Esophagus squamous epithelium (tissue), 5 donors: ENCODE results near the gene CMTR1. TPM values are rescaled to one million over a fixed set of nuclear protein-coding genes. Genes with fewer than 3 reads are reported as not detected.

Source experiments
- DNase-seq: peaks from one replicate; lab custom pipeline; 2025; lab: John Stamatoyannopoulos, UW
- H3K27ac ChIP-seq, 4 donors: fragments of 200-600 bp; sonication (generic); one replicate each; pipeline ENCODE4 v1.5.1; 2016 to 2019; ENCODE audit warnings: mild to moderate bottlenecking in 1 of 4
- H3K27me3 ChIP-seq, 4 donors: fragments of 200-600 bp; sonication (generic); 1 replicate in 3 of 4; 2 replicates in 1 of 4; pipeline versions ENCODE4 v1.5.1 to v1.6.0; 2017 to 2021; ENCODE audit warnings: antibody characterized with exemption in 1 of 4
- H3K36me3 ChIP-seq, 3 donors: fragments of 200-600 bp; sonication (generic); one replicate each; pipeline ENCODE4 v1.5.1; 2016 to 2019
- H3K4me1 ChIP-seq, 3 donors: fragments of 200-600 bp; sonication (generic); one replicate each; pipeline ENCODE4 v1.5.1; 2017 to 2019
- H3K4me3 ChIP-seq, 4 donors: fragments of 200-600 bp; sonication (generic); 1 replicate in 3 of 4; 2 replicates in 1 of 4; pipeline ENCODE4 v1.5.1; 2016 to 2019; ENCODE audit warnings: mild to moderate bottlenecking in 2 of 4, moderate library complexity in 1 of 4
- H3K9me3 ChIP-seq, 3 donors: fragments of 200-600 bp; sonication (generic); one replicate each; pipeline ENCODE4 v1.5.1; 2016 to 2019
- CTCF ChIP-seq, 6 experiments: fragments of 450-650 bp in 4 of 6; fragments of 200-600 bp in 2 of 6; sonication (generic) in 2 of 6; IDR thresholded peaks; one replicate each; pipeline ENCODE4 v1.5.1; 2016 to 2019; ENCODE audit warnings: antibody characterized with exemption in 6 of 6, mild to moderate bottlenecking in 4 of 6, moderate library complexity in 4 of 6
- POLR2A ChIP-seq, 4 donors: fragments of 450-650 bp; IDR thresholded peaks; one replicate each; pipeline ENCODE4 v1.6.1; 2017; ENCODE audit warnings: antibody characterized with exemption in 4 of 4, mild to moderate bottlenecking in 4 of 4, moderate library complexity in 3 of 4
- WGBS, 2 donors: methylation state at CpG; one replicate each; pipeline ENCODE4 v1.1.5; 2018; 5-methylcytosine and 5-hydroxymethylcytosine counted together
- intact Hi-C: fragments of 100-400 bp; cut with DNase I; formaldehyde crosslinking; loops from one replicate; pipeline ENCODE4 v1.15.0; 2022
- total RNA-seq, 4 donors: library from RNA; depleted of rRNA; stranded (reverse); fragments of >200 nt; gene quantifications; one replicate each; pipeline ENCODE4 v1.1.0, GENCODE V29; 2016
- donor health status: DM: yes; HTN: yes; CAD: no.

The CMTR1 gene
- total RNA-seq, 4 donors from 2014 or later, result 15.2 to 30.5 (median 20.5) TPM

GRCh38 chr6:37473364-37474095 lies 40.5 kb downstream of the CMTR1 start:
- DNase-seq, result no peak
- Histone ChIP-seq H3K4me3 (no peak overlapping the region), H3K27ac (no peak overlapping the region), H3K36me3 (peaks cover 11 to 97% (median 21%) of the 10 kb centered on the region in 3 donors), H3K4me1 (peaks cover 0 to 21% (median 0%) of the 10 kb centered on the region in 3 donors), H3K9me3 (no peaks in the 10 kb centered on the region), H3K27me3 (no peaks in the 10 kb centered on the region)
- TF ChIP-seq CTCF (IDR thresholded peaks at IDR 0.05) (no peak), POLR2A (IDR thresholded peaks at IDR 0.05) (no peak)
- 28 to 30% methylated on average over 6 to 7 of the region's 8 CpGs for WGBS, 2 donors
- intact Hi-C loops, result no loop called here

GRCh38 chr6:37474316-37474715 lies 41.3 kb downstream of the CMTR1 start:
- 43 to 88% methylated on average over 1 to 3 of the region's 4 CpGs for WGBS, 2 donors
- H3K4me1 ChIP-seq, result peaks cover 0 to 21% (median 0%) of the 10 kb centered on the region in 3 donors
- intact Hi-C loops, result no loop called here
- DNase-seq, result no peak
- TF ChIP-seq POLR2A (IDR thresholded peaks at IDR 0.05) (no peak), CTCF (IDR thresholded peaks at IDR 0.05) (no peak)
- H3K9me3 ChIP-seq, result no peaks in the 10 kb centered on the region
- H3K27ac ChIP-seq, result no peak overlapping the region
- no peaks in the 10 kb centered on the region for H3K27me3 ChIP-seq
- no peak overlapping the region for H3K4me3 ChIP-seq
- peaks cover 11 to 97% (median 24%) of the 10 kb centered on the region in 3 donors for H3K36me3 ChIP-seq

- no peak for DNase-seq
- intact Hi-C loops, result no loop called here
- Histone ChIP-seq H3K36me3 (peaks cover 16 to 100% (median 34%) of the 10 kb centered on the region in 3 donors), H3K4me1 (peaks cover 0 to 19% (median 0%) of the 10 kb centered on the region in 3 donors), H3K27ac (no peak overlapping the region), H3K27me3 (no peaks in the 10 kb centered on the region), H3K9me3 (no peaks in the 10 kb centered on the region), H3K4me3 (no peak overlapping the region)
- 100% methylated on average over 1 of the region's 3 CpGs; no CpG with 5 or more reads in 1 of the 2 donors for WGBS, 2 donors
- TF ChIP-seq POLR2A (IDR thresholded peaks at IDR 0.05), result no peak
- TF ChIP-seq CTCF (IDR thresholded peaks at IDR 0.05), result no peak
Observed at GRCh38 chr6:37477191-37477590, 44.2 kb downstream of the CMTR1 start.

- H3K27me3 ChIP-seq, result no peaks in the 10 kb centered on the region
- intact Hi-C loops, result no loop called here
- H3K4me3 ChIP-seq, result no peak overlapping the region
- DNase-seq, result no peak
- peaks cover 0 to 13% (median 0%) of the 10 kb centered on the region in 3 donors for H3K4me1 ChIP-seq
- H3K36me3 ChIP-seq, result peaks cover 16 to 100% (median 34%) of the 10 kb centered on the region in 3 donors
- no peaks in the 10 kb centered on the region for H3K9me3 ChIP-seq
- no peak overlapping the region for H3K27ac ChIP-seq
- TF ChIP-seq CTCF (IDR thresholded peaks at IDR 0.05) (no peak), POLR2A (IDR thresholded peaks at IDR 0.05) (no peak)
- 71 to 92% methylated on average over 4 to 9 of the region's 18 CpGs for WGBS, 2 donors
Observed at GRCh38 chr6:37477656-37478435, 44.8 kb downstream of the CMTR1 start.

- H3K4me1 ChIP-seq, result peaks cover 0 to 6% (median 1%) of the 10 kb centered on the region in 3 donors
- intact Hi-C loops, result no loop called here
- 80 to 97% methylated on average over 1 to 6 of the region's 7 CpGs for WGBS, 2 donors
- no peak overlapping the region for H3K4me3 ChIP-seq
- H3K36me3 ChIP-seq, result peaks cover 16 to 100% (median 34%) of the 10 kb centered on the region in 3 donors
- no peaks in the 10 kb centered on the region for H3K27me3 ChIP-seq
- TF ChIP-seq CTCF (IDR thresholded peaks at IDR 0.05) (no peak), POLR2A (IDR thresholded peaks at IDR 0.05) (no peak)
- H3K9me3 ChIP-seq, result no peaks in the 10 kb centered on the region
- no peak overlapping the region for H3K27ac ChIP-seq
- no peak for DNase-seq
Observed at GRCh38 chr6:37478827-37479226, 45.8 kb downstream of the CMTR1 start.
